ENCODE results near the gene ZSCAN10.

The ZSCAN10 gene

GRCh38 chr16:3101841-3102470 is 2.9 kb upstream of the ZSCAN10 start:
- peak; percentile 57 for DNase-seq

- DNase-seq, result peak; percentile 82
Measured at GRCh38 chr16:3101018-3101840, 2.1 kb upstream of the ZSCAN10 start.

GRCh38 chr16:3099732-3100499 is 822 bp upstream of the ZSCAN10 start:
- peak; percentile 96 for DNase-seq

DNA sequence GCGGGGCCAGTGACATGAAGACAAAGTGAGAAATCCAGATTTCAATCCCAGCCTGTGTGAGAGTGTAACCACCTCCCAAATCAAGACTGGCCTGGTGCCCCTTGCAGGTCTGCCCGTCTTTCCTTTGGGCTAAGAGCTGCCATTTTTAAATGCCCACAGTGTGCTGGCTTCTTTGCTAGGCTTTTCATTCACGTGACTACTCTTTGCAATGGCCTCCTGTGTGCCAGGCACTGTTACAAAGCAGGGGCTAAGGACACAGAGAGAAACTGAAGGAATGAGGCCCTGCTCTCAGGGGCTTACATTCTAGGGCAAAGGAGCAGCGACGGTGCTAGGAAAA is 269 bp upstream of the ZSCAN10 start:
- no peak for DNase-seq

GRCh38 chr16:3097266-3097665 is 1.8 kb downstream of the ZSCAN10 start:
- no peak for DNase-seq

- no peak for DNase-seq
Measured at GRCh38 chr16:3096362-3096761, 2.7 kb downstream of the ZSCAN10 start.

DNA sequence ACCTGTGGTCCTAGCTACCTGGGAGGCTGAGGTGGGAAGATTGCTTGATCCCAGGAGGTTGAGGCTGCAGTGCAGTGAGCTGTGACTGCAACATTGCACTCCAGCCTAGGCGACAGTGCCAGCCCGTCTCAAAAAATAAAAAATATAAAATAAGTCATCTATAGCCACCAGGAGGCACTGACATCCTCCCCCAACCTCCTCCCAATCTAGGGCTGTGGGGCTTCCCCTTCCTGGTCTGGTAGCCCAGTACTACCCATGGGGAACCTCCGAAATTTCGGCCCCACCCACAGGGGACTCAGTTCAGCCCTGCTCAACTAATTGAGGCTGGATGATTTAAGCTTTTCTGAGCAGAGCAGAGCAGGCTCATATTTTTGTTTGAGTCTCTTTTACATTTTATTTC is 3.2 kb downstream of the ZSCAN10 start:
- peak; percentile 84 for DNase-seq

DNA sequence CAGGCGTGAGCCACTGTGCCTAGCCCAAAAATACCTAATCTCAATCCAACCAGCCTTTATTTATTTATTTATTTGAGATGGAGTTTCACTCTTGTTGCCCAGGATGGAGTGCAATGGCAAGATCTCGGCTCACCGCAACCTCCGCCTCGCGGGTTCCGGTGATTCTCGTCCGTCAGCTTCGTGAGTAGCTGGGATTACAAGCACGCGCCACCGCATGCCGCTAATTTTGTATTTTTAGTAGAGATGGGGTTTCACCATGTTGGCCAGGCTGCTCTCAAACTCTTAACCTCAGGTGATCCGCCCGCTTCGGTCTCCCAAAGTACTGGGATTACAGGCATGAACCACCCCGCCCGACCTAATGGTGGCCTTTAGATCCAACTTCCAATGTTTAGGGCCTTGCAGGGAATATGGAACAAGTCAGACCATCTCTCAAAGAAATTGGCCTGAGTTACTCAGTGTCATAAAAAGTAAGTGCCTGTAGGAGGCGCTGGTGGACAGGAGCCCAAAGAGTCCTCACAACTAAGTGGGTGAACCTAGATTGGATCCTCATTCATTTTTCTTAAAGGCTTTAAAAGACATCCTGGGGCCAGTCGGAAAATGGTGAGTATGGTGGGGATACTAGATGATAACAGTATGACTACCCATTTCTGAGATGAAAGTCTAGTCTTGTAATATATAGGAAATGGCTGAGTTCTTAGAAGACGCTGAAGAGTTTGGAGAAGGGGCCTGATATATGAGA is 4.6 kb downstream of the ZSCAN10 start:
- DNase-seq, result peak; percentile 72

DNA sequence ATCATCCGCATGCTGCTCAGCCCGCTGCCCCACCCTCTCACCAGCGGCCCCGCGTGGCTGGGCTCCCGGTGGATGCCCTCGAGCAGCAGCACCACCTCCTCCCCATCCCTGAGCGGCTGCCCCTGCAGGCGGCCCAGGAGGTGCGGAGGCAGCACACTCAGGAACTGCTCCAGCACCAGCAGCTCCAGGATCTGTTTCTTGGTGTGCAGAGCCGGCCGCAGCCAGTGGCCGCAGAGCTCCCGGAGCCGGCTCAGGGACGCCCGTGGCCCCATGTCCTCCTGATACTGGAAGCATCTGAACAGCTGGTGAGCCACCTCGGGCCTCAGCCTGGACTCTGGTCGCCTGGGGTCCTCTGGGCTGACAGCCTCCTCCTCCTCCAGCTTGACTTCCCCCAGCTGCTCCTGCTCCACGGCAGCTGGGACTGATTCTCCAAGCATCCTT is 6.6 kb downstream of the ZSCAN10 start:
- no peak for DNase-seq

GRCh38 chr16:3091551-3091950 is 7.5 kb downstream of the ZSCAN10 start:
- DNase-seq, result no peak

GRCh38 chr16:3089717-3090592 is 9.1 kb downstream of the ZSCAN10 start:
- no peak for DNase-seq

GRCh38 chr16:3088925-3089716 is 10.0 kb downstream of the ZSCAN10 start:
- DNase-seq, result no peak

DNA sequence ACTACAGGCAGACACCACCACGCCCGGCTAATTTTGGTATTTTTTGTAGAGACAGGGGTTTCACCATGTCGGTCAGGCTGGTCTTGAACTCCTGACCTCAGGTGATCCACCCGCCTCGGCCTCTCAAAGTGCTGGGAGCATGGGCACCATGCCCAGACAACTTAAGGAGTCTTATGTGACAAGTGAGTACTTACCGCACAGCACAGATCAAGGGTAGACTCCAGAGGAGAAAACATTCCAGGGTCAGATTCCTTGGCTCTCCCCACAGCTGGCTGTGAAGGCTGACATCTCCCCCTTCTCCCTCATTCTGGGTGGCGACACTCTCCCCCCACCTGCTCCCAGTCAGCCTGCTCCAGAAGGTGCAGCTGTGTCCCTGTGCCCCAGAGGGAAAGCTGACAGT is 10.6 kb downstream of the ZSCAN10 start:
- no peak for DNase-seq

GRCh38 chr16:3087243-3088235 is 11.6 kb downstream of the ZSCAN10 start:
- peak; percentile 36 for DNase-seq

GRCh38 chr16:3086596-3087242 is 12.4 kb downstream of the ZSCAN10 start:
- DNase-seq, result peak; percentile 23

DNA sequence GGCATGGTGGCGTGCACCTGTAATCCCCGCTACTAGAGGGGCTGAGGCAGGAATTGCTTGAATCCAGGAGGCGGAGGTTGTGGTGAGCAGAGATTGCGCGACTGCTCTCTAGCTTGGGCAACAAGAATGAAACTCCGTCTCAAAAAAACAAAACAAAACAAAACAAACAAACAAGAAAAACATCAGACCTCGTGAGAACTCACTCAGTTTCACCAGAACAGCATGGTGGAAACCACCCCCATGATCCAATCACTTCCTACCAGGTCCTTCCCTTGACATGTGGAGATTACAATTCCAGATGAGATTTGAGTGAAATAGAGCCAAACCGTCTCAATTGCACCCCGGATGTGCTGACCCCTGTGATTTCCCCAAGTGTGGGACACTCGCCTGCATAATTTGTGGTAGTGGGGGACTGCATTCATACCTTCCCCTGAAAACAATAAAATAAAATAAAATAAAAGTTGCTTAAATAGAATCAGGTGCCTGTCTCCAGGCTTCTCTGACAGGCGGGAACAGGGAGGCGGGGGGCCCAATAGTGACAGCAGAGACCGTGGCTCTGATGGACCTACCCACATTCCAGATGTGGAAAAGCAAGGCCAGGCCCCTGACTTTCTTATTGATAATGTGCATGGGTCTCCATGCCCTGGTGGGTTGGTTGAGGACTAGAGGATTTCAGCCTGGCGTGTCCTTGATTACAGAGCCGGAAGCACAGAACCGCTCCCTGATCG is 13.1 kb downstream of the ZSCAN10 start:
- no peak for DNase-seq

DNA sequence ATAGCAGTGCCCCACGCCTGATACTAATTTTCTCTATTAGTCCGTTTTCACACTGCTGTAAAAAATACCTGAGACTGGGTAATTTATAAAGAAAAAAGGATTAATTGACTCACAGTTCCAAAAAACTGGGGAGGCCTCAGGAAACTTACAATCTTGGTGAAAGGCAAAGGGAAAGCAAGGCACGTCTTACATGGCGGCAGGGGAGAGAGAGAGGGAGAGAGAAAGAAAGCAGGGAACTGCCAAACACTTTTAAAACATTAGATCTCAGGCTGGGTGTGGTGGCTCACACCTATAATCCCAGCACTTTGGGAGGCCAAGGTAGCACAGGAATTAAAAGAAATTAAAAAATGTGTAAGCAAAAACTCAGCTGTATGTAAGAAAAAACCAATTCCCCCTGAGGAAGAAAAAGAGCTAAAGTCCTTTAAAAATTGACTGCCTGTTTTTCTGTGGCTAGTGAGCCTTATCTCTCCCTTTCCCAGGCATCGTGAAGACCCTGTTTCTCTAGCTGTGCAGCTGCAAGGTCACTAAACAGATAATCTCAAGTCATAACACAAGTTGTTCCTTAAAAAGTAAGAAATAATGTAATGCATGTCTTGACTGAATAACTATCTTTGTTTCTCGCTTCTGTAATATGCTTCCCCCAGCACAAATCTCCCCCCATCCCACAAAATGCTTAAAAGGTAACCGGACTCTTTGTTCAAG is 14.0 kb downstream of the ZSCAN10 start:
- no peak for DNase-seq

DNA sequence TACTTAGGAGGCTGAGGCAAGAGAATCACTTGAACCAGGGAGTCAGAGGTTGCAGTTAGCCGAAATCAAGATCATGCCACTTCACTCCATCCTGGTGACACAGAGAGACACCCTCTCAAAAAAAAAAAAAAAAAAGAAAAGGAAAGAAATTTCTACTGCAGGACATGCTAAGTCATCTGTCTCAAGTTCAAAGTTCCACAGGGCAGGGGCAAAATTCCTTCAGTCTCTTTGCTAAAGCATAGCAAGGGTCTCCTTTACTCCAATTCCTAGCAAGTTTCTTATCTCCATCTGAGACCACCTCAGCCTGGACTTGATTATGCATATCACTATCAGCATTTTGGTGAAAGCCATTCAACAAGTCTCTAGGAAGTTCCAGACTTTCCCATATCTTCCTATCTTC is 14.6 kb downstream of the ZSCAN10 start:
- DNase-seq, result no peak
